ENCODE results near the gene FABP2. TPM values are rescaled to one million over a fixed set of nuclear protein-coding genes. Genes with fewer than 3 reads are reported as not detected.
"Not testable (repeated sequence)": the region's sequence is repeated elsewhere in the genome, so short reads cannot be mapped to it uniquely, and the experiment has no call there.

Gene FABP2
- polyA plus RNA-seq, 1 donor from 2014 or later: not detected

DNA sequence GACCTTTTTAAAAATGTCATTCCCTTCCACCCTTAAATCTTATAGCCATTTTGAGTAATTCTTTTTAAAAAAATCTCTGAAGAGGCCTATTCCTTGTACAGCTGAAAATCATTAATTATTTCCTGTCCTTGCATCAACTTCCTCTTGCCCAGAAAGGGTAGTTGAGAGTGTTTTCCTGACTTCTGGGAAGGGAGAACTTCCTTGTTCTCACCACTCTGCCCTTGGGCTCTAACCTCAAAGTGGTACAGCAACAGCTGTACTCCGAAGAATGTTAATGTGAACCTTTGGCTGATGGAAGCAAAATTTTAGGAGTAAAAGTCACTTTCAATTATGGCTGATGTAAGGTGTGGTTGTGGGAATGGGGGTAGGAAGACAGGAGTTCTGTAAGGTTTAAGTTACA is 15.1 kb upstream of the FABP2 start:
- no peak overlapping the region for H3K27ac ChIP-seq (ENCODE audit: low read length)
- no peaks in the 10 kb centered on the region for H3K27me3 ChIP-seq (ENCODE audit: insufficient read depth, low read depth, low read length)
- no peaks in the 10 kb centered on the region for H3K9me3 ChIP-seq (ENCODE audit: low read length)
- no peaks in the 10 kb centered on the region for H3K36me3 ChIP-seq (ENCODE audit: insufficient read depth, low read length)
- H3K9me2 ChIP-seq (ENCODE audit: insufficient read depth, low read length): no peaks in the 10 kb centered on the region
- H2AFZ ChIP-seq (ENCODE audit: low read depth, low read length): no peak overlapping the region
- TF ChIP-seq, protein P1, sequence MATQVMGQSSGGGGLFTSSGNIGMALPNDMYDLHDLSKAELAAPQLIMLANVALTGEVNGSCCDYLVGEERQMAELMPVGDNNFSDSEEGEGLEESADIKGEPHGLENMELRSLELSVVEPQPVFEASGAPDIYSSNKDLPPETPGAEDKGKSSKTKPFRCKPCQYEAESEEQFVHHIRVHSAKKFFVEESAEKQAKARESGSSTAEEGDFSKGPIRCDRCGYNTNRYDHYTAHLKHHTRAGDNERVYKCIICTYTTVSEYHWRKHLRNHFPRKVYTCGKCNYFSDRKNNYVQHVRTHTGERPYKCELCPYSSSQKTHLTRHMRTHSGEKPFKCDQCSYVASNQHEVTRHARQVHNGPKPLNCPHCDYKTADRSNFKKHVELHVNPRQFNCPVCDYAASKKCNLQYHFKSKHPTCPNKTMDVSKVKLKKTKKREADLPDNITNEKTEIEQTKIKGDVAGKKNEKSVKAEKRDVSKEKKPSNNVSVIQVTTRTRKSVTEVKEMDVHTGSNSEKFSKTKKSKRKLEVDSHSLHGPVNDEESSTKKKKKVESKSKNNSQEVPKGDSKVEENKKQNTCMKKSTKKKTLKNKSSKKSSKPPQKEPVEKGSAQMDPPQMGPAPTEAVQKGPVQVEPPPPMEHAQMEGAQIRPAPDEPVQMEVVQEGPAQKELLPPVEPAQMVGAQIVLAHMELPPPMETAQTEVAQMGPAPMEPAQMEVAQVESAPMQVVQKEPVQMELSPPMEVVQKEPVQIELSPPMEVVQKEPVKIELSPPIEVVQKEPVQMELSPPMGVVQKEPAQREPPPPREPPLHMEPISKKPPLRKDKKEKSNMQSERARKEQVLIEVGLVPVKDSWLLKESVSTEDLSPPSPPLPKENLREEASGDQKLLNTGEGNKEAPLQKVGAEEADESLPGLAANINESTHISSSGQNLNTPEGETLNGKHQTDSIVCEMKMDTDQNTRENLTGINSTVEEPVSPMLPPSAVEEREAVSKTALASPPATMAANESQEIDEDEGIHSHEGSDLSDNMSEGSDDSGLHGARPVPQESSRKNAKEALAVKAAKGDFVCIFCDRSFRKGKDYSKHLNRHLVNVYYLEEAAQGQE (IDR thresholded peaks at IDR 0.05; ENCODE audit: borderline replicate concordance): no peak
- TF ChIP-seq SMC3 (conservative IDR thresholded peaks at IDR 0.05; ENCODE audit: poor library complexity): no peak
- no peak for TF ChIP-seq EZH2 (IDR thresholded peaks at IDR 0.05; ENCODE audit: borderline replicate concordance, insufficient read depth, low read length, poor library complexity, severe bottlenecking)
- TF ChIP-seq MXI1 (conservative IDR thresholded peaks at IDR 0.05; ENCODE audit: poor library complexity, severe bottlenecking): no peak
- TF ChIP-seq, protein P2, sequence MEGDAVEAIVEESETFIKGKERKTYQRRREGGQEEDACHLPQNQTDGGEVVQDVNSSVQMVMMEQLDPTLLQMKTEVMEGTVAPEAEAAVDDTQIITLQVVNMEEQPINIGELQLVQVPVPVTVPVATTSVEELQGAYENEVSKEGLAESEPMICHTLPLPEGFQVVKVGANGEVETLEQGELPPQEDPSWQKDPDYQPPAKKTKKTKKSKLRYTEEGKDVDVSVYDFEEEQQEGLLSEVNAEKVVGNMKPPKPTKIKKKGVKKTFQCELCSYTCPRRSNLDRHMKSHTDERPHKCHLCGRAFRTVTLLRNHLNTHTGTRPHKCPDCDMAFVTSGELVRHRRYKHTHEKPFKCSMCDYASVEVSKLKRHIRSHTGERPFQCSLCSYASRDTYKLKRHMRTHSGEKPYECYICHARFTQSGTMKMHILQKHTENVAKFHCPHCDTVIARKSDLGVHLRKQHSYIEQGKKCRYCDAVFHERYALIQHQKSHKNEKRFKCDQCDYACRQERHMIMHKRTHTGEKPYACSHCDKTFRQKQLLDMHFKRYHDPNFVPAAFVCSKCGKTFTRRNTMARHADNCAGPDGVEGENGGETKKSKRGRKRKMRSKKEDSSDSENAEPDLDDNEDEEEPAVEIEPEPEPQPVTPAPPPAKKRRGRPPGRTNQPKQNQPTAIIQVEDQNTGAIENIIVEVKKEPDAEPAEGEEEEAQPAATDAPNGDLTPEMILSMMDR (IDR thresholded peaks at IDR 0.05; ENCODE audit: poor library complexity, severe bottlenecking): no peak
- no peak for TF ChIP-seq RAD21 (conservative IDR thresholded peaks at IDR 0.05)
- TF ChIP-seq POLR2AphosphoS5 (IDR thresholded peaks at IDR 0.05): no peak
- no peak for TF ChIP-seq TAF1 (IDR thresholded peaks at IDR 0.05; ENCODE audit: low read depth)
- TF ChIP-seq EP300 (conservative IDR thresholded peaks at IDR 0.05; ENCODE audit: poor library complexity, severe bottlenecking): no peak
- no peaks in the 10 kb centered on the region for H3K79me2 ChIP-seq (replicated peaks; ENCODE audit: insufficient read depth, low read length)
- no peaks in the 10 kb centered on the region for H4K20me1 ChIP-seq (ENCODE audit: insufficient read depth)
- H3F3A ChIP-seq (ENCODE audit: insufficient read depth, low read length, poor library complexity, severe bottlenecking): no peaks in the 10 kb centered on the region
- H3K4me2 ChIP-seq (ENCODE audit: low read length): no peak overlapping the region
- no peak overlapping the region for H3K4me3 ChIP-seq (ENCODE audit: low read length)
- no peak overlapping the region for H3K9ac ChIP-seq (ENCODE audit: low read length)

DNA sequence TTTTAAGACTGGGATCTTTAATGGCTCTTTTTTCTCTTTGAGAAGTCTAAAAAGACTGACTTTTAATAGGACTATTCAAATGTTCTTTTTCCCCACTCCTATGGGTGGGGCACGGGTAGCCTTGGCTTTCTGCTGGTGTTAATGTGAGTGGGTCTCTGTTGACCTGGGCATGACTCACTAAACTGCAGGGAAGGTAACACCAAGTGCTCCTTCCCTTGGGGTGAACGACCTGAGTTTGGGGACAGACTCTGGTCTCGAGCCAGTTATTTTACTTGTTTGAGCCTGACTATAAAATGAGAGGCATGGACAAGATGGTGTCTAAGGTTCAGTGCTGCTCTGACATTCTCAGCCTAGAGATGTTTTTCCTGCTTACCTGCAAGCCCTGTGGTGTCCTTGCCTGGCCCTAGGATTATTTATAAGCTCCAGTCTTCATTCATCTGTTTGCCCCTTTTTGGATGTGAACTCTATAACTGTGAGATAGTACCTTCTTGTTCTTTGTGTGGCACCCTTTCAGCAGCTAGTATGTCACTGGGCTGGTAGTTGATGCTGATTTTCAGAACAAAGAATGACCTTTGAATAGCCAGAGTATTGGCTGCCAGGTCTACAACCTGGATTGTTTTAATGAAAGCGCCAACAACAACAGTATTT is 14.5 kb upstream of the FABP2 start:
- H2AFZ ChIP-seq (ENCODE audit: low read depth, low read length); H3K79me2 ChIP-seq (replicated peaks; ENCODE audit: insufficient read depth, low read length); H3K9ac ChIP-seq (ENCODE audit: low read length); H3K27me3 ChIP-seq (ENCODE audit: insufficient read depth, low read depth, low read length); H3K36me3 ChIP-seq (ENCODE audit: insufficient read depth, low read length); H3K4me2 ChIP-seq (ENCODE audit: low read length); H3K9me3 ChIP-seq (ENCODE audit: low read length); H4K20me1 ChIP-seq (ENCODE audit: insufficient read depth); H3K27ac ChIP-seq (ENCODE audit: low read length); H3K9me2 ChIP-seq (ENCODE audit: insufficient read depth, low read length); H3F3A ChIP-seq (ENCODE audit: insufficient read depth, low read length, poor library complexity, severe bottlenecking); H3K4me3 ChIP-seq (ENCODE audit: low read length): not testable (repeated sequence)
